NCI-H1105 treated with DMSO at 0.1 percent for 48 hours (cell line): Measurements from ENCODE around the gene PRKN.
"Not testable (repeated sequence)": the region's sequence is repeated elsewhere in the genome, so short reads cannot be mapped to it uniquely, and the experiment has no call there.

ENCODE experiments used
- DNase-seq: peaks from one replicate; lab custom pipeline; 2025; lab: John Stamatoyannopoulos, UW

Gene PRKN

GRCh38 chr6:162538643-162539064 is 188.9 kb downstream of the PRKN start:
- DNase-seq = peak; percentile 97

GRCh38 chr6:162533009-162533400 is 194.6 kb downstream of the PRKN start:
- no peak for DNase-seq

GRCh38 chr6:162532283-162533008 is 195.1 kb downstream of the PRKN start:
- no peak for DNase-seq

- not testable (repeated sequence) for DNase-seq
These were observed 196.2 kb downstream of the PRKN start for GRCh38 chr6:162531391-162531790.

GRCh38 chr6:162528538-162528937 is 199.0 kb downstream of the PRKN start:
- no peak for DNase-seq

- no peak for DNase-seq
These were observed 200.6 kb downstream of the PRKN start for GRCh38 chr6:162526960-162527359.

- no peak for DNase-seq
These were observed 202.4 kb downstream of the PRKN start for GRCh38 chr6:162525181-162525580.

- DNase-seq = no peak
These were observed 214.8 kb downstream of the PRKN start for GRCh38 chr6:162512744-162513143.

- no peak for DNase-seq
These were observed 230.2 kb downstream of the PRKN start for GRCh38 chr6:162497389-162497788.

GRCh38 chr6:162493917-162494316 is 233.6 kb downstream of the PRKN start:
- no peak for DNase-seq

GRCh38 chr6:162491637-162492036 is 235.9 kb downstream of the PRKN start:
- DNase-seq = no peak

- no peak for DNase-seq
These were observed 238.2 kb downstream of the PRKN start for GRCh38 chr6:162489101-162489976.

- DNase-seq = no peak
These were observed 239.1 kb downstream of the PRKN start for GRCh38 chr6:162488444-162488843.

- DNase-seq = peak; percentile 76
These were observed 242.1 kb downstream of the PRKN start for GRCh38 chr6:162485464-162485863.

- DNase-seq = no peak
These were observed 245.6 kb downstream of the PRKN start for GRCh38 chr6:162481938-162482337.

- no peak for DNase-seq
These were observed 246.2 kb downstream of the PRKN start for GRCh38 chr6:162481320-162481719.

GRCh38 chr6:162478192-162478671 is 249.3 kb downstream of the PRKN start:
- DNase-seq = no peak

GRCh38 chr6:162474722-162475121 is 252.8 kb downstream of the PRKN start:
- DNase-seq = no peak

GRCh38 chr6:162471842-162472241 is 255.7 kb downstream of the PRKN start:
- DNase-seq = no peak

- no peak for DNase-seq
These were observed 259.2 kb downstream of the PRKN start for GRCh38 chr6:162468326-162468725.

GRCh38 chr6:162467679-162468078 is 259.9 kb downstream of the PRKN start:
- no peak for DNase-seq

GRCh38 chr6:162463576-162463975 is 264.0 kb downstream of the PRKN start:
- DNase-seq = no peak

- no peak for DNase-seq
These were observed 267.6 kb downstream of the PRKN start for GRCh38 chr6:162459985-162460384.
